NCI-H774 (cell line): Measurements from ENCODE around the gene MAGI2.

Source experiments
- DNase-seq: peaks from one replicate; lab custom pipeline; 2025; lab: John Stamatoyannopoulos, UW

The MAGI2 gene

DNA sequence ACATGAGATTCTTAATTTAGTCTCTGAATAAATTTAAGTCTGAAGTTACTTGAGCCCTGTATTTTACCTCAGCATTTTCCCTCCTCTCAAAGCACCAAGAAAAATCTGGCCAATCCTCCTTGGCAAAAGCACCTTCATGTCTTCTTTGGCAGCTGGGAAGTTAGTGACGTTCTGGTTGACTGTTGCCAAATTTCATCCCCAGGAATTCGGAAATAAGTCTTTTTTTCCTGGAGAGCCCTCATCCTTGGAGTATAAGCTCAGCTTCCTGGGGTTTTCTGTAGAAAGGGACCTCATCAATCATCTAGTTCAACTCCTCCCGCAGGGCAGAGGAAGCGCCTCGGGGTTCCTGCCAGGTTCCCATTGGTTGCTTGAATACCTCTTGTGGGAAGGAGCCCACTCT lies 1277.3 kb downstream of the MAGI2 start:
- no peak for DNase-seq

DNA sequence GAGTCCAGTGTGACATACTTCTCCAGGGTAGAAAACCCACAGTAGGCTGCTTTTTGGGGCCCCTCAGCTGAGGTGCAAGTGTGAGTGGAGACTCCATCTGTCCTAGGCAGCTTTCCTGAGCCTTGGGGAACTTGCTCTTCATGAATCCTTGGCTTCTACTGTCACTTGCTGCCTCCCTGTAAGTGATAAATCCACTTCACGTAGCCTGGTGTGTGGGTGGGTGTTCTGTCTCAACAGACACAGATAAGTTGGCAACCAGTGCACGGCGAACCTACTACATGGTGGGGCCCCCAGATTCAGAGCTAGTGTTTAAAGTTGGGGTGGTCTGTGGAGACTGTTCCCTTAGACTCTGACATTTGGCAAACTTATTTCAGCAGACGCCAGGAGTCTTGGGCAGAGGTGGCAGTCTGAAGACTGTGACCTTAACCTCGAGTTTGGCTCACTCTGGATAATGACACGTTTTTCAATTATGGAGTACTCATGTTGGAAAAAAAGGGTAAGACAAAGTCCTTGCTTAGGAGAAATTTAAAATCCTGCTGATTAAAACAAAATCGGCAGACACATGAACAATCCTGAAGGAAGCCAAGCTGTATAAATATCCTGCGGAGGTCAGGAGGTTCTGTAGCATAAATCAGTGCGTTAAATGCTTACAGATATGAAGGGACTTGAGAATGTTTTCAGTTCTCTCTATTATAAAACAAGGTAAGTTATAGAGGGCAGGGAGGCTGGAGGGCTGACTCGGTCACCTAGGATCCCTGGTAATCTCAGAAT lies 1278.0 kb downstream of the MAGI2 start:
- no peak for DNase-seq

DNA sequence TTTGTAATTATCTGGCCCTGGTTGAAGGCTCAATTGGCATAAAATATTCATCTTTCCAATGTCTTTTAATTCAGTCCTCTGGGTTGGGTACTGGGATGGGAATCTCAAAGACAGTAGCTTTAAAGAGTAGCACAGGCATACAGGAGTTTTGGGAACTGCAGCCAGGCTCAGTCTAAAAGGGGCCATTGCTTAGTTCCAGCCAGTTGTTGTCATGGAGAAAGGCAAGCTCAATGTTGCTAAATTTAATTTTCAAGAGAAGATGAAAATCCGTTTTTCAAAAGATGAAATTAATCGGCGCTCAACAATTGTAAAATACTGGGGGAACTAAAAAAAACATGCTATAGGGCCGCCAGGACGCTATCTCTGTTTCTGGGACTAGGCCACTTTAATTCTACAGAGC lies 1279.8 kb downstream of the MAGI2 start:
- DNase-seq = no peak

DNA sequence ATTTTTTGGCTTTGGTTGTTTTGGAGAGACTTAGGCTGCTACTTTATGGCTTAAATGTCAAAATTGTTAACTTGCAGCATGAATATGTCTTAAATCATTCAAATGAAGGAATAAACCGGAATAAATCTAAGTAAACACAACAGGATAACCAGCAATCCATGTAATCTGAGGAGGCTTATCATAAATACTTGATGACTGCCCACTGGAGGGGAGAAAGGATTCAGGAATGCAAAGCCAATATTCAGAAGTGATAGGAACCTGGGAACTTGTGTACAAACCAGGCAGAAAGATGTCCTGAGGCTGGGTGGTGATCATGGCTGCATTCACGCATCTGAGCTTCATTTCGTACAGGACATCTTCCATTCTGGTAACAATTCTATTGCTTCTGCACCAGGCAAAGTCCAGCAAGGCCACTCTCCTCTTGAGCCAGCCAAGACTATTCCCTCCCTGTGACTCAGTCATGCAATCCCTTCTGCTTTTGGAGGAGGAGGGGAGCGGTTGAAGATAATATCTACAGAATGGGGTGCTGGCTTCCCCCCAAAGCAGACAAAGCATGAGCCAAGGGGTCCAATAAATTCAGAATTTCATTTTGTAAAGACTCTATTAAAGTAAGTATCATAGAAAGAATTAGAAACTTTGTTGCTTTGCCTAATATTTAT lies 1280.4 kb downstream of the MAGI2 start:
- no peak for DNase-seq

DNA sequence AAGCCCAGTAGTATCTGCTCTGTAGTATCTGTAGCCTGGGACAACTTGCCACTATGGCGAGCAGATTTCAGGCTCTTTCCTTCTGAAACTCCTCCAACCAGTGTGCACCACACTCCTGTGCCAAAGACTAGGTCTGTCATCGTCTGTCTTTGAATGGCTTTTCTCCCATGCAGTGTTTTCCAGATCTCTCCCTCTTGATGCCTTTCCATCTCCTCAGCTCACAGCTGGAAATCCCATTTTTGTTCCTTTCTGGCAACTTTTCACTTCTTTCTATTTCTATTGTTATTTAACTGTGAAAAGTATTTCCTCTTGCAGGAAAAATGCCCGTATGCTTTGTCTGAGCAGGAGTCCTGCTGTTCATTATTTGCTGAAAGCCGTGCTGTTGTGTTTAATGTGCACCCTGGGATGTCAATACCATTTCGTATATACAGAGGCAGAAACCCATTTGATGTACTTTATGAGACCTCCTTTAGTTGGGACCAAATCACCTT lies 1281.2 kb downstream of the MAGI2 start:
- no peak for DNase-seq

DNA sequence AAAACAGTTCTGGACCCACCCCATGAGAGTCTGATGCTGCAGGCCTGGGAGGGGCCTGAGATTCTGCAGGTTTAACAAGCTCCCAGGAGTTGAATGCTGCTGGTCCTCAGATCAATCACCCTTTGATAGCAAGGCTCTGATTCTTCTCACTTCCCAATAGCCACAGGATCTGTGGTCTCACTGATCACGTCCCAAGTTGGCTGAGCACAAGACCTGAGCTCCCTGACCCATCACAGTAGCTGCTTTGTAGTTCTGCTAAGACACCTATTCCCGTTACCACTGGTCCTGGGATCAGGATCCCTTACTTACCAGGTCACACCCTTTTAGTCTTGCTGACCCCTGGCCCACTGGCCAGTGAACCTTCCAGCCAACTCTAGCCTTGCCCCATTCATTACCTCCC lies 1282.1 kb downstream of the MAGI2 start:
- no peak for DNase-seq

DNA sequence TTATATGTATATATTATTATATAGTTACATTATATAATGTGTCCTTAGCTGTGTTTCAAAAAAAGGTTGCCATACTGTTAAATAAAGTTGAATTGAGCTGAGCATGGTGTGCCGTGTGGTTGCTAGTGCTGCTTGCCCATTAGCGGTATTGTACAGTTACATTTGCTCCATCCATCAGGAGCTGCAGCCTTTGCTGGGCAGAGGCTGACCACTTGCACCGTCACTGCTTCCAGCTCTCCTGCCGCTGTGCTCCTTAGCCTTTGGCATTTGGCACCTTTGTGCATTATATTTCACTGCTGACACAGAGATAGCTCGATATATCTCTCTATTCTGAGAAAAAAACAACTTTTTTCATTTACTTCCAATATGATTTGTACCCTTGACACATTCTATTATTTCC lies 1282.7 kb downstream of the MAGI2 start:
- DNase-seq = no peak

DNA sequence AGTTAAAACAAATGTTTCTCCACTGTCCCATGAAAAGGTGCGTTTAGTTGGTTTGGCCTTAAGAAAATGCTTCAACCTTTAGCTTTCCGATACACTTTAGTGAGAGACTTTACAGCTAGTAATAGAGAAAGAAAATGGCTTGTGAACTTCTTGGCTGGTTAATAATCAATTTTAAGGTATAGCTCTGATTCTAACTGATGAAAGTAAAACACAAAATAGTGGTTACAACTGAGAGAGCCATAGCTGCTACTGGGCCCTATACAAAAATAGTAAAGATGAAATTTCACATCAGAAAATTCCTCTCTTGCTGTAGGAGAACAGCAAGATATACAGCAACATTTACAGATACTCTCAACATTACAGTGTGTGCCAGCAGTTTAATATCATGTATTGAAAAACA lies 1283.5 kb downstream of the MAGI2 start:
- no peak for DNase-seq

DNA sequence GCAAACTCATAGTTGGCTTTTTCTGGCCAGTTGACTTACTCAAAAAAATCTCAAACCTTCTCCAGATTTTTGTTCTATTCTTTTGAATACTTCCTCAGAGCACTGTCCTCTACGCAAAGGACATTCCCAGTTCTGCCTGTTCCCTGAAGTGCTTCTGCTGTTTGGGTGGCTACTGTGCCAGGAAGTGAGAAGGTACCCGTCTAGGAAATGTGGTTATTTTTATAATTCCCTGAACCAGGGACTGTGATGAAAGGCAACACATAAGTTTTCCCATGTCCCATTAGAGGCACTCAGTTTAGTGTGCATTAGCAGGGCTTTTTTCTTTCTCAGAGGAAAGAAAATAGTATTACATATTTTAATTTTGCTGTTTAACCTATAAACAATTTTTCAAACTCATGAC lies 1284.6 kb downstream of the MAGI2 start:
- no peak for DNase-seq

DNA sequence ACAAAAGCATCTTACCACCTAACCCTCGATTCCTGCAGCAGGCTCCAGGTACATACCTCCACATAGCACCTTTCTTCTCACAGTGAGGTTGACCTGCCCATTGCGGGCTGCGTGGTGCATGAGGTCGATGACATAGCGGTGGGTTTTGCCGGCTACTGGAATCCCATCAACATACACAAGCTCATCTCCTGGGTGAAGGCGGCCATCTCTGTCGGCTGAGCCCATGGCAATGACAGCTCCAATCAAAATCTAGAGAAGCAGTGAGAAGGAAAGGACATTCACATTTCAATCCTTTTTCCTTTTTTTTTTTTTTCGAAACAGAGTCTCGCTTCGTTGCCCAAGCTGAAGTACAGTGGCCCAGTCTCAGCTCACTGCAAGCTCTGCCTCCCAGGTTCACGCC lies 1285.6 kb downstream of the MAGI2 start:
- DNase-seq = no peak

DNA sequence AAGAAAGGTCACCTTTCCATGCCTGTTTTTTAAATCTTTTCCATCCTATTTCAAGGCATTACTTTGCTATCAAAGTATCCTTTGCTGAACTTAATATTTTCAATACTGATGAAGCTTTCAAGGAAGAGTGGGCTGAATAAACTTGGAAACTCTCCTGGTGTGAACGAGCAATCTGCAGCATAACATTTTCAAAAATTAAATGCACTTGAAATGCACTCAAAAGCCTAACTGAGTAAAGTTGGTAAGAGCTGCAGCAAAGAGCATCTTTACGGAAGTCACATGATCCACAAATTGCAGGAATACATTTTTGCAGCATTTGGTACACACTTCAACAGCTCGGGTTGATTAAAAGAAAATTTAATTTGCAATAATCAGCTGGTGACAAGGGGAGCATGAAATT lies 1287.6 kb downstream of the MAGI2 start:
- no peak for DNase-seq

DNA sequence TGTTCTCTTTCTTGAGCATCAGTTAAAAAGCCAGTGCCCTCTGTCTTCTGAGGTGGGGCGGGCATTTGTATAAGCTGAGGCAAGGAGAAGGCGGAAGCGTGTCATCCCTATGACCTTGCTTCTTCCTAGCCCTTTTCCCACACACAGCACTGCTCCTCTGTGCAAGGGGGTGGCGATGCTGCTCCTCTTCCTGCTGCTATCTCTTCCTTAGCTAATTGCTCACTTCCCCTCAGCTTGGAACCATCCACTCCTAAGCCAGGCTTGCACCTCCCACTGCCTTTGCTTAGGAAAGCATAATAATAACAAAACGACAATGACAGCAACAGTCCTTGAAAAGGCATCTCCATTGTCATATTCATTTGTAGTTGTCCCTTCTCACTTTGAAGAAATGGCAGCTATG lies 1288.0 kb downstream of the MAGI2 start:
- no peak for DNase-seq

DNA sequence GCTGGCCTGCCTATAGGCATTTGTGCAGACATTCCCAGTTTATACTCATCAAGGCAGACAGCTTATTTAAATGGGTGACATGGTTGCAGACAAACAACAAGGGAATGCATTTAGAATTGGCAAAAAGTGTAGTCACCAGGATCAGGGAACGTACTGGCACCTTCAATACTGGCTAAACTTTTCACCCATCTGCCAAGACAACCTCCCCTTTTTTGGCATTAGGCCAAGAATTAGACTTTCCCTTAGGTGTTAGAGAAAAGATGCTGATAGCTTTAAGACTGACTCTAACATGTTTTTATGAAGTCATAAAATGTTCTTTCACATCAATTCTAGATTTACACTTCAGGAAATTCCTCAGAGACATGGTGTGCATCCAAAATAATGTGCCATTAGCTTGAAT lies 1289.0 kb downstream of the MAGI2 start:
- no peak for DNase-seq

DNA sequence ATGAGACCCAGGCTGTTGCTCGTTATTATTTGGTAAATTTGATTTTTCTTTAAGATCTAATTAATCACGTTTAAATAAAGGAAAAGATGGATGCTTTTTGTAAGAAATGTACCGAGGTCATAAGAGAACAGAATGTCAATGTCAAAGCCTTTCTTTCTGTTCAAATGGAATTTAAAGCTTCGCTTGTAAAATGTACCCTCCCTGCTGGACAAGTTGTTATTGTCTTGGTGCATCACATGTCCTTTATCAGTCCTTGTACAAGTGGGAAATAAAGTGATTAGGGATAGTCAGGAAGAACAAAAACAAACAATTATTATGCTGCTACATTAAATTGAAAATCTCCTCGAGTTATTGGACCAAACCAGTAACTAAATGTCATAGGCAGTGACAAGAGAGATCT lies 1291.7 kb downstream of the MAGI2 start:
- no peak for DNase-seq

DNA sequence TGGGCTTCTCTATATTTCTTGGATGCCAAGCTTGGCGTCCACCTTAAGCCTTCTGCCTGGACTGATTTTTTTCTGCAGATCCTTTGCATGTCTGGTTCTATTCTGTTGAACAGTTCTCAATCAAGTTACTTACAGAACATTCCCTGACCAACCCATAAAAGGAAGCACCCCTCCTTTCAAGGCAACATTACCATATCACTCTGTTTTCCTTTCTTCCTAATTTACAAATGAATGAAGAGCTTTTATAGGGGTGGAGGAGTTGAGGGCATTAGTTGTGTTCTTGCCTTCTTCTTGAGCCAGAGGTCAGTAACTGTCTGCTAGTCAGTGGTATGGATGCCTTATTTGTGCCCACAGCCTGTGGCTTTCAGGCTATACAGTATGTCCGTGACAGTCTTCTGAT lies 1293.9 kb downstream of the MAGI2 start:
- no peak for DNase-seq

DNA sequence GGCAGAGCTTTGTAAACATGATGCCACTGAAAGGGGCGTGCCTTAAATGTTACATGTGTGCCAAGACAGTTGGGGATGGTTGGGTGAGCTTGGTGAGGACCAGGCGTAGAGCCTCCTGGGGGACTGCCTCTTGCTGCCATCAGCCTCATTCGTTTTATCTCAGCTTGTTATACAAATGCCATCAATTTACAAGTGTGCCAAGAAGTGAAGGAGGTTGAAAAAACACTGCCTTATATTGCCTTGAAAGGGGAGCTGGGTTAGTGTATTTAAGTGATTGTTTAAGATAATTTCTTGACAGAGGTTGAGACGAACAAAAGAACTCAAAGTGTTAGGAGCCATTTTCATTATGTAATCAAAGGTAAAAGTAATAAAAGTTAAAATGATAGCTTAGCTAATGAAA lies 1300.2 kb downstream of the MAGI2 start:
- no peak for DNase-seq

DNA sequence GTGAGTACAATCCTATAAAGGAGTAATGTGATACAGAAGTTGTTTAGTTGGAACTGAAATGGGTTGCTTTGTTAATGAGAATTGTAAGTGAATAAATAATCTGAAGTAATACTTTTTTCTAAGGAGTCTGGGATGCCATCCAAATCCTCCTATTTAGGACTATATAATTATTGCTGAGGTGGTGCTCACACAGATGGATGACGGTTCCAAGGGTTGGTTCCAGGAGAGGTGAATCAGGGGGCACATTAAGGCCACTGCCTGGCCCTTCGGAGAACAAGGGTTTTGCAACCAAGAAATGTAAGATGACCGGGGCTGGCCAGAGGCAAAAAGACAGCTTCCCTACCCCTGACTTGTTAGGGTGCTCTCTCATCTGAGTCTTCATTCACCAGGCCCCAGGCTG lies 1302.2 kb downstream of the MAGI2 start:
- DNase-seq = no peak

DNA sequence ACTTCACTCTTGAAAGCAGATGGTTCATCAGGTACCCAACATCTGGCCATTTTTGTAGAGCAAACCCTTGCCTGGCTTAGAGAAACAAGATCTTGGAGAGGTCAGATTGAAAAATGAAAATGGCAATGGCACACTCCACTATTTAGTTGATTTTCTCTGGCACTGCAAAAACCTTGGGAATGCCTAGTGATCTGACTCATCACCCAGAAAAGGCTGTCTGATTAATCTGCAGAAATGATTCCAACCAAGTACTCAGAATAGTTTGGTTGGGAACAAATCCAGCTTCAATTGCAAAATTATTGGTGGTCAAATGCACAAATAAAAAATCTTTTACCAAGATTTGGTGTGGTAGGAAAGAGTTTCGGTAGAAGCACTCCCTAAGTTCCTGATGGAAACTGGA lies 1303.7 kb downstream of the MAGI2 start:
- no peak for DNase-seq

DNA sequence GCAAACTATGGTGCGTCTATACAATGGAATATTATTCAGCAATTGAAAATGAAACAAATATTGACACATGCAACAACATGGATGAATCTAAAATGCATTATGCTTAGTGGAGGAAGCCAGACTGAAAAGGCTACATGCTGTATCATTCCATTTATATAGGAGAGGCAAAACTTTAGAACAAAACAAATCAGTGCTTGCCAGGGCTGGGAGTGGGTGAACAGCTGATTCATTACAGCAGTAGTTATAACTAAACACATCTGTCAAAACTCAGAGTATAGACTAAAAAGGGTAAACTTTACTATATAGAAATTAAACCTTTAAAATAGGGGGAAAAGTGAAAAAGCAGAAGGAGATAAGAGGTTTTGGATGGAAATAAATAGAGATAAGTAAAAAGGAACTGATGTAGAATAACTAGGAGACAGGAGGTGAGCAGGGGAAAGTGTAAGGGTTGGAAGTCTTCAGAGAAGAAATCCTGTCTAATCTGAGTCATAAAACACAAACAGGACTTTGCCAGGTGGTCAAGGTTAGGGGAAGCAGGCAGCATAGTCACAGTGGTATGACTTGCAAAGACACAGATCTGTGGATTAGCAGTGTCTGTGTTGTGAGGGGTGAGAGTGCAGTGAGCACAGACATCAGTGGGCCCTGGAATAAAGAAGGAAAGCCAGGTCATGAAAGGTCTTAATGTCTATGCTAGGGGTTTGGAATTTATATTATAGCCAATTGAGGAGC lies 1305.1 kb downstream of the MAGI2 start:
- DNase-seq = no peak

DNA sequence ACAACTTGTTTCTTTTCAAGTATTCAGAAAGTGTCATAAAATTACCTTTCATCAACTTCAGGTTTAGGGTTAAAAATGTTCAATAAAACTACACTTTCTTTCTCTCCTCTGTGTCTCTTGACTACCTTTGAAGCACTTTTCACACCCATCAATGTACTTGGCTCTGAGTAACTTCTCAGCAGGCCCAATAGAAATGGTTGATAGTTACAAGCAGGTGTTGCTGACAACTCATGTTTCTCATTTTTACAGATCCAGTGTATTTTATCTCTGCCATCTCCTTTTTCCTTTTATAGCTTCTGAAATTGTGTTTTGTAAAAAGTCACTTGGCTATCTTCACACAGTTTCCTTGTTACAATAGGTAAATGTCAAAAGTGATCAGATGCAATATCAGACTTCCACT lies 1306.9 kb downstream of the MAGI2 start:
- no peak for DNase-seq

DNA sequence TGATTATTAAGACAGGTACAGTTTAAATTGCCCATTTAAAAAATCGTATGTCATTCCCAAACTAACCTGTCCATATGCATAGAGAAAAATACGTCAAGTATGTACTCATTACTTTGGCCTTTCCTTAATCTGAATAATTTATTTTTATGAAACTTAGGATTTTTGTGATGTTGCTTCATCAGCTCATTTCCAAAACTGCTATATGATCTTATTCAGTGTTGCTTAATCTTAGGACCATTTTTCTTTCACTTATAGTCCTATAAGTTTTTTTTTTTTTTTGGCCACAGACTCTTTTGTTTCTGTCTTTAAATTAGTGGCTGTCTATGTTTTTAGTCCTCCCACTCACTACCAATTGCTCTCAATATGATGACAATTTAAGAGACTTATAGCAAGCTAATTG lies 1309.8 kb downstream of the MAGI2 start:
- DNase-seq = no peak

DNA sequence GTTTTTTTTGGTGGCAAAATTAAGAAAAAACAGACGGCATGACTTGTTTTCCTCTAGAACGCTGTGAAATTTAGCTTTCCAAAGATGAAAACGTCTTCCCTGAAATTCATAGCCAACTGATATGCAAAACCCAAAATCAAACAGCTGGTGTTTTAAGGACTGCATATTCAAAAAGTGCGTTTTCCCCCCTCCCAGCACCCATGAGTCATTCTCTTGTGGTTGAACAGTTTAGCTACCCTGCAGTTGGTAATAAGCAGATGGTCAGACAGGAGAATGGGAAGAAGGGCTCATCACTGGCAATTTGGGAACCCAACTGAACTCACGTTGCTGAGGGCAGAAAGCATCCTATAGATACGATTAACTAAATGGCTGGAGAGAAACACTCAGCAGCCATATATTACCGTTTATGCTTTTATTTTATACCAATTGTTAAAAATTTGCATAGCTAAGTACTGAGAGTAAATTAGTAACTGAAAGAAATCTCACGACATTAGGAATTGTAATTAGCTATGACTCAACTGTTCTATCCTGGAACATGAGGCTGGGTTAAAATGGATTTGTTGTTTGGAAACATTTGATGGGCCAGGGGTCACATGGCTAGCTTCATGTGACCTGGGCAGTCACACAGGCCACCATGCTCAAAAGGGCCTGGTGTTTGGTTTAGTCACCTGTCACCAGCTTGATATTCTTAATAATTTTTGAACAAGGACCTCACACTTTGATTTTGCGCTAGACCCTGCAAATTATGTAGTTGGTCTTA lies 1311.8 kb downstream of the MAGI2 start:
- DNase-seq = no peak
